K562 (cell line): ENCODE measurements around the gene NAA10. TPM values are rescaled to one million over a fixed set of nuclear protein-coding genes. Genes with fewer than 3 reads are reported as not detected.

ENCODE experiments used
- ATF1 ChIP-seq, 2 experiments: fragments of 450-650 bp in 1 of 2; IDR thresholded peaks; 2 replicates each; pipeline ENCODE4 v1.6.1; 2016; ENCODE audit warnings: missing compliant biosample characterization in 1 of 2, missing genetic modification characterization in 1 of 2
- E2F3 ChIP-seq: fragments of 250-450 bp; sonication (Bioruptor Pico); IDR thresholded peaks from 2 replicates; pipeline ENCODE4 v1.4.0; 2020; ENCODE audit warnings: mild to moderate bottlenecking
- FIP1L1 ChIP-seq: fragments of 200-400 bp; formaldehyde crosslinking; IDR thresholded peaks from 2 replicates; pipeline ENCODE4 v1.6.1; 2018; ENCODE audit warnings: mild to moderate bottlenecking, low read depth, low read length; ENCODE audit not compliant: poor library complexity, severe bottlenecking
- HNRNPK ChIP-seq: fragments of 200-400 bp; formaldehyde crosslinking; IDR thresholded peaks from one replicate; pipeline ENCODE4 v1.6.1; 2018; ENCODE audit warnings: mild to moderate bottlenecking, low read depth, low read length; ENCODE audit not compliant: poor library complexity, severe bottlenecking
- ILK ChIP-seq: fragments of 450-650 bp; IDR thresholded peaks from 2 replicates; pipeline ENCODE4 v1.6.1; 2016; ENCODE audit warnings: missing genetic modification characterization, low read depth, mild to moderate bottlenecking, missing compliant biosample characterization, moderate library complexity, borderline replicate concordance
- MYBL2 ChIP-seq, 2 experiments: fragments of 450-650 bp in 1 of 2; sonication (generic) in 1 of 2; formaldehyde crosslinking in 1 of 2; IDR thresholded peaks; 2 replicates each; pipeline versions ENCODE4 v1.6.1 to v1.8.1; 2017 to 2022; ENCODE audit warnings: borderline replicate concordance in 1 of 2, inconsistent platforms in 1 of 2, low read depth in 1 of 2, mild to moderate bottlenecking in 1 of 2, missing genetic modification reagents in 1 of 2, moderate library complexity in 1 of 2
- MYNN ChIP-seq, 2 experiments: sonication (generic); formaldehyde crosslinking in 1 of 2; IDR thresholded peaks; 2 replicates each; pipeline versions ENCODE4 v1.5.0 to v1.6.1; 2016 to 2020; ENCODE audit warnings: antibody characterized with exemption in 1 of 2, missing genetic modification reagents in 1 of 2
- RBM39 ChIP-seq: fragments of 200-400 bp; formaldehyde crosslinking; optimal IDR thresholded peaks from 2 replicates; pipeline ENCODE3; 2018; ENCODE audit warnings: low read depth, low read length
- SFPQ ChIP-seq: fragments of 200-400 bp; formaldehyde crosslinking; IDR thresholded peaks from 2 replicates; pipeline ENCODE4 v1.6.1; 2017; ENCODE audit warnings: mild to moderate bottlenecking, low read depth, low read length, moderate library complexity
- SMC3 ChIP-seq: conservative IDR thresholded peaks from 2 replicates; pipeline ENCODE4 v1.6.1; 2011; ENCODE audit warnings: low read depth, low read length, improper control_type of control experiment; ENCODE audit not compliant: insufficient read depth
- TOE1 ChIP-seq, 2 experiments: fragments of 450-650 bp in 1 of 2; sonication (generic) in 1 of 2; formaldehyde crosslinking in 1 of 2; IDR thresholded peaks; 2 replicates each; pipeline versions ENCODE4 v1.7.1 to v1.8.0; 2016 to 2022; ENCODE audit warnings: borderline replicate concordance in 2 of 2, mild to moderate bottlenecking in 2 of 2, antibody characterized with exemption in 1 of 2, inconsistent platforms in 1 of 2, low read depth in 1 of 2, missing genetic modification reagents in 1 of 2, moderate library complexity in 1 of 2
- ZBTB7A ChIP-seq: IDR thresholded peaks from 2 replicates; pipeline ENCODE4 v1.6.1; 2011; ENCODE audit warnings: low read depth, mild to moderate bottlenecking, low read length, moderate library complexity, borderline replicate concordance; ENCODE audit not compliant: control insufficient read depth
- ZNF239 ChIP-seq: fragments of 250-450 bp; sonication (Bioruptor Pico); IDR thresholded peaks from 2 replicates; pipeline ENCODE4 v1.4.0; 2020; ENCODE audit warnings: mild to moderate bottlenecking
- ZNF407 ChIP-seq: fragments of 450-650 bp; IDR thresholded peaks from 2 replicates; pipeline ENCODE4 v1.6.1; 2016; ENCODE audit warnings: low read depth
- polyA plus RNA-seq, 8 experiments: library from polyadenylated mRNA; depleted of rRNA in 4 of 8; stranded (reverse) in 5 of 8; unstranded in 3 of 8; fragments of >200 nt; fragmentation: Nextera tagmentation in 2 of 8; fragmentation: Illumina TruSeq in 1 of 8; extraction: Ambion mirVana in 2 of 8; extraction: Trizol in 1 of 8; gene quantifications; 2 replicates each; pipeline versions ENCODE4 v1.2.1 to v1.2.3, GENCODE V29; 2011 to 2014; ENCODE audit warnings: inconsistent platforms in 1 of 8, missing spikeins in 1 of 8
- total RNA-seq, 7 experiments: library from RNA; depleted of rRNA in 6 of 7; stranded (reverse); fragments of >200 nt in 6 of 7; fragmentation: Illumina TruSeq in 2 of 7; extraction: Trizol in 2 of 7; gene quantifications; 2 replicates each; pipeline versions ENCODE4 v1.2.1 to v1.2.3, GENCODE V29; 2011 to 2021; ENCODE audit warnings: low replicate concordance in 1 of 7

Gene NAA10
- total and polyA plus RNA-seq, 9 of the 15 experiments (the other 6 are each of a cell fraction or from before 2014, with no cell fraction given) = 11.1 to 250 (median 134) TPM

- TF ChIP-seq ZNF407 = no peak
- TF ChIP-seq SMC3 = no peak
- TF ChIP-seq SFPQ = no peak
- TF ChIP-seq ZNF239 = no peak
- TF ChIP-seq HNRNPK = no peak
- peak; percentile 37; the same call in 1 of the 2 replicates for TF ChIP-seq ZBTB7A
- TF ChIP-seq MYNN (IDR thresholded peaks at IDR 0.05) = peak; percentile 41; the same call in 1 of the 2 replicates
- TF ChIP-seq MYNN (CRISPR knock-in tag; IDR thresholded peaks at IDR 0.05) = no peak
- TF ChIP-seq FIP1L1 = no peak
- TF ChIP-seq RBM39 = no peak
- TF ChIP-seq ATF1 (CRISPR knock-in tag; IDR thresholded peaks at IDR 0.05) = no peak
- peak; percentile 73 for TF ChIP-seq ATF1 (tag; IDR thresholded peaks at IDR 0.05)
- TF ChIP-seq E2F3 (CRISPR knock-in tag) = peak; percentile 19; the same call in 1 of the 2 replicates
- no peak for TF ChIP-seq MYBL2 (IDR thresholded peaks at IDR 0.05; ENCODE audit: low read depth)
- TF ChIP-seq MYBL2 (CRISPR knock-in tag; IDR thresholded peaks at IDR 0.05; ENCODE audit: borderline replicate concordance) = no peak
- TF ChIP-seq ILK (tag) = no peak
- TF ChIP-seq TOE1 (IDR thresholded peaks at IDR 0.05; ENCODE audit: borderline replicate concordance) = peak; percentile 85
- TF ChIP-seq TOE1 (CRISPR knock-in tag; IDR thresholded peaks at IDR 0.05; ENCODE audit: borderline replicate concordance, low read depth) = no peak
Observed at GRCh38 chrX:153927922-153928760, 6.7 kb downstream of the NAA10 start (continued).
